Middle frontal gyrus (tissue), 1 donor: ENCODE measurements around the gene PCDHB14.
"Not testable (repeated sequence)": the region's sequence is repeated elsewhere in the genome, so short reads cannot be mapped to it uniquely, and the experiment has no call there.

Experiments used
- DNase-seq: peaks from one replicate; pipeline ENCODE4 v3.0.0-alpha.2; 2015; ENCODE audit warnings: low spot score; ENCODE audit errors: extremely low spot score

The PCDHB14 gene

DNA sequence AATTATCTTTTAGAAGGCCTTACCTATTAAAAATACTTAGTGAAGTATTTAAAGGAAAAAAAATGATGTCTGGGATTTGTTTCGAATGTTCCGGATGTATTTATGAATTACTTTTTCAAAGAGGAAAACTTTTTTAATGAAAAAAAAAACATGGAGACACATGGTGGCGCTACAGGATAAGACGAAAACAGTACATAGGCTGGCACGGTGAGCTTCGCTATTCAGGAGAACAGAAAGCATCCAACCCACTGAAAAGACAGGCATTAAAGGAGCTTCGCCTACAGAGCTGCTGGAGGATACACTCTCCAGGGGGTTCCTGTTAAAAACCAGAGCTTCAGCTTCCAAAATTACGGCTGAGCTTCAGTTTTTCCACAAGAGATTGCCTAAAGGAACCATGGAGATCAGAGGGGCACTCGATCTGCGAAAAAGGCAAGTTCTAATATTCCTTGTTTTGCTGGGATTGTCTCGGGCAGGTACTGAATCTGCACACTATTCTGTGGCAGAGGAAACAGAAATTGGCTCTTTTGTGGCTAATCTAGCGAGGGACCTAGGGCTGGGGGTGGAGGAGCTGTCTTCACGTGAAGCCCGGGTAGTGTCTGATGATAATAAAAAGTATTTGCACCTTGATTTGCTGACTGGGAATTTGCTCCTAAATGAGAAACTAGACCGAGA, at the start of gene PCDHB14:
TSS of gene PCDHB14 (plus strand) at position 232 of the 672 bp plus-strand sequence. CDS start at position 395, 163 bp downstream.
- no peak for DNase-seq

DNA sequence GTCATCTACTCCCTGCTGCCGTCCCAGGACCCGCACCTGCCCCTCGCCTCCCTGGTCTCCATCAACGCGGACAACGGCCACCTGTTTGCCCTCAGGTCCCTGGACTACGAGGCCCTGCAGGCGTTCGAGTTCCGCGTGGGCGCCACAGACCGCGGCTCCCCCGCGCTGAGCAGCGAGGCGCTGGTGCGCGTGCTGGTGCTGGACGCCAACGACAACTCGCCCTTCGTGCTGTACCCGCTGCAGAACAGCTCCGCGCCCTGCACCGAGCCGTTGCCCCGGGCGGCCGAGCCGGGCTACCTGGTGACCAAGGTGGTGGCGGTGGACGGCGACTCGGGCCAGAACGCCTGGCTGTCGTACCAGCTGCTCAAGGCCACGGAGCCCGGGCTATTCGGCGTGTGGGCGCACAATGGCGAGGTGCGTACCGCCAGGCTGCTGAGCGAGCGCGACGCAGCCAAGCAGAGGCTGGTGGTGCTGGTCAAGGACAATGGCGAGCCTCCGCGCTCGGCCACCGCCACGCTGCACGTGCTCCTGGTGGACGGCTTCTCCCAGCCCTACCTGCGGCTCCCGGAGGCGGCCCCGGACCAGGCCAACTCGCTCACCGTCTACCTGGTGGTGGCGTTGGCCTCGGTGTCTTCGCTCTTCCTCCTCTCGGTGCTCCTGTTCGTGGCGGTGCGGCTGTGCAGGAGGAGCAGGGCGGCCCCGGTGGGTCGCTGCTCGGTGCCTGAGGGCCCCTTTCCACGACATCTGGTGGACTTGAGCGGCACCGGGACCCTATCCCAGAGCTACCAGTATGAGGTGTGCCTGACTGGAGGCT, 48.6 kb upstream of the PCDHB14 start:
- not testable (repeated sequence) for DNase-seq

DNA sequence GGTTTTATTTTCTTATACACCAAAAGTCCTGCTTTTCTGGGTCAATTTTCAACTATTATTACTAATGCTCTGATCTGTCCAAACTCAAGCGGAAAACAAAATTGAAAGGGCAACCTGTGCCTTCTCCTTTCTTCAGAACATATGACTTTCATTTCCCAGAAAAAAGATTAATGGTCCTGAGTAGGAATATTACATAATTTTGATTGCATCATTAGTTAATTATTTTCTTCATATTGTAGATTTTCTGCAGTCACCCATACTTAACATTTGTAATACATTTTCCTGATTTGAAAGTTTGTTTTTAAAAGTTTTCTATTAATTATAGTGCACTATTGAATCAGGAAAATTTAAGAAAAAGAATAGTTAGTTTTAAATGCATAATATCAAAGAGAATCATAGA, 47.2 kb upstream of the PCDHB14 start:
- DNase-seq: no peak

DNA sequence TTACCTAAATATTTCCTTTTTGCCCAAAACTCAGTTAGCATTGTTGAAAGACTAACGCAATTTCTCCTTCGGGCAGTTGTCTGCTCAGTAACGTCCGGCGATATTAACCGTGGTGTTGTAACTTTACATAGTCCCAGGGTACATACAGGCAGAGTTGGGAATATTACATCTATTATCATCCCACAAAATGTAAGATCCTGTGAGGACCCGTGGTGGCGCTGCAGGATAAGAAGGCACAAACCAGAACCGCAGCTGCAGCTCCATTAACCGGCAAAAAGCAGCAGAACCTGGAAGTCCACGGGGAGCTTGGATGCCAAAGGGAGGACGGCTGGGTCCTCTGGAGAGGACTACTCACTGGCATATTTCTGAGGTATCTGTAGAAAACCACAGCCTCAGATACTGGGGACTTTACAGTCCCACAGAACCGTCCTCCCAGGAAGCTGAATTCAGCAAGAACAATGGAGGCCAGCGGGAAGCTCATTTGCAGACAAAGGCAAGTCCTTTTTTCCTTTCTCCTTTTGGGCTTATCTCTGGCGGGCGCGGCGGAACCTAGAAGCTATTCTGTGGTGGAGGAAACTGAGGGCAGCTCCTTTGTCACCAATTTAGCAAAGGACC, 45.5 kb upstream of the PCDHB14 start, which contains the start of gene PCDHB8:
TSS of gene PCDHB8 (plus strand) at position 214 of the 615 bp plus-strand sequence. CDS start at position 459, 245 bp downstream.
- not testable (repeated sequence) for DNase-seq

DNA sequence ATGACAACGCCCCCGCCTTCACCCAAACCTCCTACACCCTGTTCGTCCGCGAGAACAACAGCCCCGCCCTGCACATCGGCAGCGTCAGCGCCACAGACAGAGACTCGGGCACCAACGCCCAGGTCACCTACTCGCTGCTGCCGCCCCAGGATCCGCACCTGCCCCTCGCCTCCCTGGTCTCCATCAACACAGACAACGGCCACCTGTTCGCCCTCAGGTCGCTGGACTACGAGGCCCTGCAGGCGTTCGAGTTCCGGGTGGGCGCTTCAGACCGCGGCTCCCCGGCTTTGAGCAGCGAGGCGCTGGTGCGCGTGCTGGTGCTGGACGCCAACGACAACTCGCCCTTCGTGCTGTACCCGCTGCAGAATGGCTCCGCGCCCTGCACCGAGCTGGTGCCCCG, 43.8 kb upstream of the PCDHB14 start:
- DNase-seq: not testable (repeated sequence)

DNA sequence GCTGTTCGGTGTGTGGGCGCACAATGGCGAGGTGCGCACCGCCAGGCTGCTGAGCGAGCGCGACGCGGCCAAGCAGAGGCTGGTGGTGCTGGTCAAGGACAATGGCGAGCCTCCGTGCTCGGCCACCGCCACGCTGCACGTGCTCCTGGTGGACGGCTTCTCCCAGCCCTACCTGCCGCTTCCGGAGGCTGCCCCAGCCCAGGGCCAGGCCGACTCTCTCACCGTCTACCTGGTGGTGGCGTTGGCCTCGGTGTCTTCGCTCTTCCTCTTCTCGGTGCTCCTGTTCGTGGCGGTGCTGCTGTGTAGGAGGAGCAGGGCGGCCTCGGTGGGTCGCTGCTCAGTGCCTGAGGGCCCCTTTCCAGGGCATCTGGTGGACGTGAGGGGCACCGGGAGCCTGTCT, 43.3 kb upstream of the PCDHB14 start:
- not testable (repeated sequence) for DNase-seq

DNA sequence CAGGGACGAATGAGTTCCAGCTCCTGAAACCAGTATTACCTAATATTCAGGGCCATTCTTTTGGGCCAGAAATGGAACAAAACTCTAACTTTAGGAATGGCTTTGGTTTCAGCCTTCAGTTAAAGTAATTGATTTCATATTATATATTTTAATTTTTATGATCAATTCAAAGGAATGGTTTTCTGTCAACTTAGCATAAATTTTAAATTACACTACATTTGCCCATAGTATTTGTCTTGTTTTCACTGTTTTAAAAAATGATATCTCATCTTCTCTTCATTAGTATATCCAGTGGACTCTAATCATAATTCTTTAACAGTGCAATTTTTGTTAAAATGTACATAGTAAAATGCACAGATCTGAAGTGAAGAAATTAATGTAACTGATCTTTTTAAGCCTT, 42.8 kb upstream of the PCDHB14 start:
- DNase-seq: no peak

DNA sequence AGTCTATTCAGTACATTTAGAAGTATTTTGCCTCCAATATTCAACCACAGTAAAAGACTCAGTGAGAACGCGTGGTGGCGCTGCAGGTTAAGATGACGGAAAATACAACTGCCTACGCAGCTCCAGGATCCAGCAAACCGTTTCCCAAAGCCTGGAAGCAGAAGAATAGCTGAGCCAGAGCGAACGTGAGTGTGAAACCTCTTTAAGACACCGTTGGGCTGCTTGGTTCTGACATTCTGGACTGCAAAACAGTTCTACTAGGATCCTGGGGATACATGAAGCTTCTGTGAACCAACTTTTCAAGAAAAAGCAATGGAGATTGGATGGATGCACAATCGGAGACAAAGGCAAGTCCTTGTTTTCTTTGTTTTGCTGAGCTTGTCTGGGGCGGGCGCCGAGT, 40.9 kb upstream of the PCDHB14 start, which contains the start of gene PCDHB16:
TSS of gene PCDHB16 (plus strand) at position 140 of the 400 bp plus-strand sequence. CDS start at position 313, 173 bp downstream.
- DNase-seq: no peak

DNA sequence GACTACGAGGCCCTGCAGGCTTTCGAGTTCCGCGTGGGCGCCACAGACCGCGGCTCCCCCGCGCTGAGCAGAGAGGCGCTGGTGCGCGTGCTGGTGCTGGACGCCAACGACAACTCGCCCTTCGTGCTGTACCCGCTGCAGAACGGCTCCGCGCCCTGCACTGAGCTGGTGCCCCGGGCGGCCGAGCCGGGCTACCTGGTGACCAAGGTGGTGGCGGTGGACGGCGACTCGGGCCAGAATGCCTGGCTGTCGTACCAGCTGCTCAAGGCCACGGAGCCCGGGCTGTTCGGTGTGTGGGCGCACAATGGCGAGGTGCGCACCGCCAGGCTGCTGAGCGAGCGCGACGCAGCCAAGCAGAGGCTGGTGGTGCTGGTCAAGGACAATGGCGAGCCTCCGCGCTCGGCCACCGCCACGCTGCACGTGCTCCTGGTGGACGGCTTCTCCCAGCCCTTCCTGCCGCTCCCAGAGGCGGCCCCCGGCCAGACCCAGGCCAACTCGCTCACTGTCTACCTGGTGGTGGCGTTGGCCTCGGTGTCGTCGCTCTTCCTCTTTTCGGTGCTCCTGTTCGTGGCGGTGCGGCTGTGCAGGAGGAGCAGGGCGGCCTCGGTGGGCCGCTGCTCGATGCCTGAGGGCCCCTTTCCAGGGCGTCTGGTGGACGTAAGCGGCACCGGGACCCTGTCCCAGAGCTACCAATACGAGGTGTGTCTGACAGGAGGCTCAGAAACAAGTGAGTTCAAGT, 38.9 kb upstream of the PCDHB14 start:
- not testable (repeated sequence) for DNase-seq

DNA sequence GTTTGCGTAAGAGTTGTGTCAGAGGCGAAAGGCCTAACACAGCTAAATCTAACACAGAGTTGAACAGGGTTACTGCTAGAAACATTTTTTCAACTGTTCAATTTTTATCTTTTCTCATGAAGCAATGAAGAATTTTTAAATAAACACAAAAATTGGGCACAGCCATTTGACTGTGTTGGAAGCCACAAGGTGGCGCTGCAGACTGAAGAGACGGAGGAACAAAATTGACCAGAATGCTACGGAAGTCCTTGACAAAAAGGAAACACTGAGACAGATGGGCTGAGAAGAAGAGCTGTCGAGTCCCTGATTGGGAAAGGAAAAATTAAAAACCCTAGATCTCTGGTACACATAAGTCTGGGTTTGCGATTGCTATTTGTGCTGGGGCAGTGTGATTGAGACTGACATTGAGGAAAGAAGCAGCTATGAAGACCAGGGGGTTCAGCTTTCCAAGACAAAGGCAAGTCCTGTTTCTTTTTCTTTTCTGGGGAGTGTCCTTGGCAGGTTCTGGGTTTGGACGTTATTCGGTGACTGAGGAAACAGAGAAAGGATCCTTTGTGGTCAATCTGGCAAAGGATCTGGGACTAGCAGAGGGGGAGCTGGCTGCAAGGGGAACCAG, 36.1 kb upstream of the PCDHB14 start, which contains the start of gene PCDHB9:
TSS of gene PCDHB9 (plus strand) at position 265 of the 616 bp plus-strand sequence. CDS start at position 423, 158 bp downstream.
- no peak for DNase-seq

DNA sequence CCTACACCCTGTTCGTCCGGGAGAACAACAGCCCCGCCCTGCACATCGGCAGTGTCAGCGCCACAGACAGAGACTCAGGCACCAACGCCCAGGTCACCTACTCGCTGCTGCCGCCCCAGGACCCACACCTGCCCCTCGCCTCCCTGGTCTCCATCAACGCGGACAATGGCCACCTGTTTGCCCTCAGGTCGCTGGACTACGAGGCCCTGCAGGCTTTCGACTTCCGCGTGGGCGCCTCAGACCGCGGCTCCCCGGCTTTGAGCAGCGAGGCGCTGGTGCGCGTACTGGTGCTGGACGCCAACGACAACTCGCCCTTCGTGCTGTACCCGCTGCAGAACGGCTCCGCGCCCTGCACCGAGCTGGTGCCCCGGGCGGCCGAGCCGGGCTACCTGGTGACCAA, 34.5 kb upstream of the PCDHB14 start:
- not testable (repeated sequence) for DNase-seq

DNA sequence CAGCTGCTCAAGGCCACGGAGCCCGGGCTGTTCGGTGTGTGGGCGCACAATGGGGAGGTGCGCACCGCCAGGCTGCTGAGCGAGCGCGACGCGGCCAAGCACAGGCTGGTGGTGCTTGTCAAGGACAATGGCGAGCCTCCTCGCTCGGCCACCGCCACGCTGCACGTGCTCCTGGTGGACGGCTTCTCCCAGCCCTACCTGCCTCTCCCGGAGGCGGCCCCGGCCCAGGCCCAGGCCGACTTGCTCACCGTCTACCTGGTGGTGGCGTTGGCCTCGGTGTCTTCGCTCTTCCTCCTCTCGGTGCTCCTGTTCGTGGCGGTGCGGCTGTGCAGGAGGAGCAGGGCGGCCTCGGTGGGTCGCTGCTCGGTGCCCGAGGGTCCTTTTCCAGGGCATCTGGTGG, 34.0 kb upstream of the PCDHB14 start:
- DNase-seq: not testable (repeated sequence)

DNA sequence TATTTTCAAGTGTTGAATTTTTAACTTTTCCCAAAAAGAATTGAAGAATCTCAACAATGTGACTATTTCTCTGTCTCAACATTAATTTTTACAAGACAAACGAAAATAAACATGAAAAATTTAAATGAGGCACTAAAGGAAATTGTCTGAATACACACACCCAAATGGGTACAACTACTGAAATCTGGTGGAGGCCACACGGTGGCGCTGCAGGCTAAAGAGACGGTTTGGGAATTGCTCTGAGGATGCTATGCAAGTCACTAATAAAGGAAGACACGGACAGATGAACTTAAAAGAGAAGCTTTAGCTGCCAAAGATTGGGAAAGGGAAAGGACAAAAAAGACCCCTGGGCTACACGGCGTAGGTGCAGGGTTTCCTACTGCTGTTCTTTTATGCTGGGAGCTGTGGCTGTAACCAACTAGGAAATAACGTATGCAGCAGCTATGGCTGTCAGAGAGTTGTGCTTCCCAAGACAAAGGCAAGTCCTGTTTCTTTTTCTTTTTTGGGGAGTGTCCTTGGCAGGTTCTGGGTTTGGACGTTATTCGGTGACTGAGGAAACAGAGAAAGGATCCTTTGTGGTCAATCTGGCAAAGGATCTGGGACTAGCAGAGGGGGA, 30.9 kb upstream of the PCDHB14 start, which contains the start of gene PCDHB10:
TSS of gene PCDHB10 (plus strand) at position 244 of the 616 bp plus-strand sequence. CDS start at position 444, 200 bp downstream.
- no peak for DNase-seq

DNA sequence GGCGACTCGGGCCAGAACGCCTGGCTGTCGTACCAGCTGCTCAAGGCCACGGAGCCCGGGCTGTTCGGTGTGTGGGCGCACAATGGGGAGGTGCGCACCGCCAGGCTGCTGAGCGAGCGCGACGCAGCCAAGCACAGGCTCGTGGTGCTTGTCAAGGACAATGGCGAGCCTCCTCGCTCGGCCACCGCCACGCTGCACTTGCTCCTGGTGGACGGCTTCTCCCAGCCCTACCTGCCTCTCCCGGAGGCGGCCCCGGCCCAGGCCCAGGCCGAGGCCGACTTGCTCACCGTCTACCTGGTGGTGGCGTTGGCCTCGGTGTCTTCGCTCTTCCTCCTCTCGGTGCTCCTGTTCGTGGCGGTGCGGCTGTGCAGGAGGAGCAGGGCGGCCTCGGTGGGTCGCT, 28.8 kb upstream of the PCDHB14 start:
- DNase-seq: not testable (repeated sequence)

DNA sequence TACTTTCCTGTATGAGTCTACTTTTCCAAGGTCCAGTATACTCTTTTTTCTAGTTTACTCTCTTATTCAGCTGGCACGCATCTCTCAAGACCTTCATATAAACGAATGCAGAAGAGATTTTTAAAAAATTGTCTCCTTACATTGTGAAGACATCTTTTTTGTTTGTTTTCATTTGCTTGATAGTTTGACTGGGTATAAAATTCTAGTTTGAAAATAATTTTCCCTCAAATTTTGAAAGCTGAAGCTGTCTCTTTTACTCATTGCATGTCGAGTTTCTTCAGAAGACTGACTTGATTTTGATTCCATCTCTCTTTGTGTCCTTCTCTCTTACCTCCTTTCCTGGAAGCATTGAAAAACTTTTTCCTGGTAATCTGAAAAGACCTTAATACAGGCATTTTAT, 26.8 kb upstream of the PCDHB14 start:
- DNase-seq: no peak

DNA sequence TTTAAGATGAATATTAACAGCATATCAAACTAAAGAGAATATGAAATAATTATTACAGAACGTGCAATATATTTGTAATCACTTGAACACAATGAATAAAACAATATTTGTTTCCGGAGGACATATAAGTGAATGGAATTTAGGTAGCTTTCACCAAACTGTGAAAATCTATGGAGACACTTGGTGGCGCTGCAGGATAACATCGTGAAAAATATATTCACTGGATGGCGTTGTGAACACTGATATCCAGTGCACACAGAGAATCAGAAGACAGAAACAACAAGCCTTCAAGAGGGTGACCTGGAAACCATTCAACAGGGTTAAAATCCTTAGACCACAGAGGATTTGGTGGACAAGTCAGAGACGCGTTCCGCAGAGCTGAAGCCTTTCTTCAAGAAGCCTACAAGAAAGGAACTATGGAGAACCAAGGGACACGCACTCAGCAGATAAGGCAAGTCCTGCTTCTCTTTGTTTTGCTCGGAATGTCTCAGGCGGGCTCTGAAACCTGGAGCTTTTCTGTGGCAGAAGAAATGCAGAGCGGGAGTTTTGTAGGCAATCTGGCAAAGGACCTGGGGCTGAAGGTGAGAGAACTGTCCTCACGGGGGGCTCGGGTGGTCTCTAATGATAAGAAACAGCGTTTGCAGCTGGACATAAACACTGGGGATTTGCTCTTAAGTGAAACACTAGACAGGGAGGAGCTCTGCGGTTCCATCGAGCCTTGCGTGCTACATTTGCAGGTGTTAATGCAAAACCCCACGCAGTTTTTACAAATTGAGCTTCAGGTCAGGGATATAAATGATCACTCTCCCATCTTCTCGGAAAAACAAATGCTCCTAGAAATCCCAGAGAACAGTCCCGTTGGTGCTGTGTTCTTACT, 23.5 kb upstream of the PCDHB14 start, which contains the start of gene PCDHB11:
TSS of gene PCDHB11 (plus strand) at position 269 of the 877 bp plus-strand sequence. CDS start at position 417, 148 bp downstream.
- no peak for DNase-seq

DNA sequence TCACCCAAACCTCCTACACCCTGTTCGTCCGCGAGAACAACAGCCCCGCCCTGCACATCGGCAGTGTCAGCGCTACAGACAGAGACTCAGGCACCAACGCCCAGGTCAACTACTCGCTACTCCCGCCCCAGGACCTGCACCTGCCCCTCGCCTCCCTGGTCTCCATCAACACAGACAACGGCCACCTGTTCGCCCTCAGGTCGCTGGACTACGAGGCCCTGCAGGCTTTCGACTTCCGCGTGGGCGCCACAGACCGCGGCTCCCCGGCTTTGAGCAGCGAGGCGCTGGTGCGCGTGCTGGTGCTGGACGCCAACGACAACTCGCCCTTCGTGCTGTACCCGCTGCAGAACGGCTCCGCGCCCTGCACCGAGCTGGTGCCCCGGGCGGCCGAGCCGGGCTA, 22.0 kb upstream of the PCDHB14 start:
- not testable (repeated sequence) for DNase-seq

DNA sequence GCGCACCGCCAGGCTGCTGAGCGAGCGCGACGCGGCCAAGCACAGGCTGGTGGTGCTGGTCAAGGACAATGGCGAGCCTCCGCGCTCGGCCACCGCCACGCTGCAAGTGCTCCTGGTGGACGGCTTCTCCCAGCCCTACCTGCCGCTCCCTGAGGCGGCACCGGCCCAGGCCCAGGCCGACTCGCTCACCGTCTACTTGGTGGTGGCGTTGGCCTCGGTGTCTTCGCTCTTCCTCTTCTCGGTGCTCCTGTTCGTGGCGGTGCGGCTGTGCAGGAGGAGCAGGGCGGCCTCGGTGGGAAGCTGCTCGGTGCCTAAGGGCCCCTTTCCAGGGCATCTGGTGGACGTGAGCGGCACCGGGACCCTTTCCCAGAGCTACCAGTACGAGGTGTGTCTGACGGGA, 21.5 kb upstream of the PCDHB14 start:
- not testable (repeated sequence) for DNase-seq

DNA sequence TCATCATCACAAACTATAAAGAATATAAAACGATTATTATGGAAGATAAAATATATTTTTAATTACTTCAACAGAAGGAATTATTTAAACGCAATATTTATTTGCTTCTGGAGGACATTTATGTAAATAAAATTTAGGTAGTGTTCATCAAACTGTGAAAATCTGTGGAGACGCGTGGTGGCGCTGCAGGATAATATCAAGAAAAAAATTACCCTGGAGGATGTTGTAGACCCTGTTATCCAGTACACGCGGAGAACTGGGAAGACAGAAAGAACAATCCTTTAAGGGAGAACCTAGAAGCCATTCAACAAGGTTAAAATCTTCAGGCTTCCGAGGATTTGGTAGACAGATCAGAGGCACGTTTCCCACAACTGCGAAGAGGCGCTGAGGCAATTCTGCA, 14.7 kb upstream of the PCDHB14 start, which contains the start of gene PCDHB12:
TSS of gene PCDHB12 (plus strand) at position 242 of the 400 bp plus-strand sequence. CDS start 189 bp downstream, outside the sequence.
- no peak for DNase-seq
